Measurements from ENCODE around the gene GPR12. TPM values are rescaled to one million over a fixed set of nuclear protein-coding genes. Genes with fewer than 3 reads are reported as not detected.

GPR12 gene, protein sequence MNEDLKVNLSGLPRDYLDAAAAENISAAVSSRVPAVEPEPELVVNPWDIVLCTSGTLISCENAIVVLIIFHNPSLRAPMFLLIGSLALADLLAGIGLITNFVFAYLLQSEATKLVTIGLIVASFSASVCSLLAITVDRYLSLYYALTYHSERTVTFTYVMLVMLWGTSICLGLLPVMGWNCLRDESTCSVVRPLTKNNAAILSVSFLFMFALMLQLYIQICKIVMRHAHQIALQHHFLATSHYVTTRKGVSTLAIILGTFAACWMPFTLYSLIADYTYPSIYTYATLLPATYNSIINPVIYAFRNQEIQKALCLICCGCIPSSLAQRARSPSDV
- total RNA-seq = not detected
- long read RNA-seq = 0 reads

DNA sequence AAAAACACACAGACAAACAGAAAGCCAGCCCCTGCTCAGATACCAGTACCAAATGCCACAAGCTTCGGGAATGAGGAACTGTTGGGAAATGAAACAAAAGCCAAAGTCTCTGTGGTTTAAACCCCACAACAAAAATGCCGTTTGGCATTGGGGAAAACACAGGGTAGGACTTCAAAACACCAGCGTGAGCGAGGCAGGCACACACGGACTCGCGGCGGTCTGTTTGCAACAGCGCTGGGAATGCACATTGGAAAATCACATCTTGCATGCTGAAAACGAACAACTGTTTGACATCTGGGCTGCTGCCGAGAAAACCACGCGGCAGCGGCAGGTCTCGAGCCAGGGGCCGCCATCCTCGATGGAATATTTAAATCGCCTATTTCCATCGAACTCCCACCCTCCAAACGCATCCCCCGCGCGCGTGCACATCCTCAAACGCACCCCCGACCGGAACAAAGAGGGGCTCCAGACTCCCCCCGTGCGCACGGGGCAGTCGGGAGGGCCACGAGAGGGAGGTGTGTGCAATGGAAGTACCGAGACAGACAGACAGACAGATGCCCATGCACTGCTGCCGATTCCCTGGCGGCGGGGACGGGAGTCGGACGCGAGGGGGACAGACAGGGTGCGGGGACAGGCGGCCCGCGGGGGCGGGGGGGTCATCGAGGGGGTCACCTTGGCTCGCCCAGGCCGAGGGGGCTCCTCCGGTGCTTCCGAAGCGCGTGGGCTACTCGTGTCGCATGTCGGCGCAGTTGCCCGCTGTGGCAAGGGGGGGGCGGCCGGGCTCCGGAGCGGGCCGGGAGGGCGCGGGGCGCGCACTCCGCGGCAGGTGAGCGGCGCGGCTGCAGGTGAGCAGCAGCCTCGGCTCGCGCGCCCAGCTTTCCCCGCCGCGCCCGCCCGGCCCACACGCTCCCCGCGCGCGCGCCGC, at the start of gene GPR12:
Gene GPR12, minus strand, starts transcription at position 880 of the 925 bp plus-strand sequence. CDS start 959 bp downstream, outside the sequence.
- intact Hi-C loops (cut with DNase I) = no loop called here
- no peak for DNase-seq (ENCODE audit: low spot score)

DNA sequence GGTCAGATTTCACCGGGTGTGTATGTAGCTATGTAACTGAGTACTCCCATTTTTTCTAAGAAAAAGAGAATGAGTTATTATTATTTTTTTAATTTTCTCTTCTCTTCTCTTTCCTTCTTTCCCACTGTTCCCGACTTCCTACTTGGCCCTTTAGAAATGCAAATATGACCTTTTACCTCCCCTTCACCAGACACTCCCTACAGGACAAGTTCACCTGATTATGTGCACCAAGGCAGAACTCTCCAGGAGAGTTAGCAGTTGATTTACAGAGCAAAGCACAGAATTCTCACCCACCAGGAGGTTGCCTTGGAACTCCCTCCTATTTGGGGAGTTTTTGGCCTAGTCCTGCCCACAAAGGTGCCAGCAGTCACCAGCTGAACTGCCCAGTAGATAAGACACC, 49.5 kb upstream of the GPR12 start:
- intact Hi-C loops (cut with DNase I) = no loop called here
- no peak for DNase-seq (ENCODE audit: low spot score)

DNA sequence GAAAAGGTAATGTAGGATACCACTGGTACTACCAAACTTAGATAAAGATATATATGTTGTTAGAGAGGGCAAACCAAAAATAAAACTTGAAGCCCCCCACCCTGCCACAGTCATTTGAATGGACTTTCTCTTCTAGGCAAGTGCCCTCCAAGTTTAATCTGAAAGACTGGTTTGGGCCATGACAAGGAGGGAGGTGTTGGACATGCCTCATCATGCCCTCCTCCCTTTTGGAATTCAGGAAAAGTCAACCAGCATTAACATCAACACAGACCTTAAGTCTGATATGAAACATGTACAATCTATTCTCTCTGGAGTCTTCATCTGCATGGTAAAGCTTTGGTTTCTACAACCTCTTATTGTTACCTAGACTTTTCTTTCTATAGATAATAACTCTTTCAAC, 46.3 kb upstream of the GPR12 start:
- DNase-seq (ENCODE audit: low spot score) = no peak
- intact Hi-C loops (cut with DNase I) = no loop called here

DNA sequence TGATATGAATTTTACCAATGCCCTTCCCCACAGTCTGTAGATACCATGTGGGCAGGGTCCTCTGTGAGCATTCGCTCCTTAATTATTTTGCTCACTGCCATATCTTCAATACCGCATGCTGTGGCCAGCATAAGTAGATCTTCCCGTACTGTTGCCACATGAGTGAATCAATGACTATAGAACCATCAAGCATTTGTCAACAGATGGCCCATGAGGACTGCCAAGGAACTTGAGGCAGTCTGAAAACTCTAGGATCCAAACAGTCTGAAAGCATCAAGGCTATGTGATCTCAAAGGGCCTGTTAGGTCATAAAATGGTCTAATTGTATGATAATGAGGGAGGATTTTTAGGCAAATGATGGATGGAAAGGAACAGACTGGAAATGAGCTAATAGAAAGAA, 27.4 kb upstream of the GPR12 start:
- DNase-seq (ENCODE audit: low spot score) = no peak
- intact Hi-C loops (cut with DNase I) = no loop called here

DNA sequence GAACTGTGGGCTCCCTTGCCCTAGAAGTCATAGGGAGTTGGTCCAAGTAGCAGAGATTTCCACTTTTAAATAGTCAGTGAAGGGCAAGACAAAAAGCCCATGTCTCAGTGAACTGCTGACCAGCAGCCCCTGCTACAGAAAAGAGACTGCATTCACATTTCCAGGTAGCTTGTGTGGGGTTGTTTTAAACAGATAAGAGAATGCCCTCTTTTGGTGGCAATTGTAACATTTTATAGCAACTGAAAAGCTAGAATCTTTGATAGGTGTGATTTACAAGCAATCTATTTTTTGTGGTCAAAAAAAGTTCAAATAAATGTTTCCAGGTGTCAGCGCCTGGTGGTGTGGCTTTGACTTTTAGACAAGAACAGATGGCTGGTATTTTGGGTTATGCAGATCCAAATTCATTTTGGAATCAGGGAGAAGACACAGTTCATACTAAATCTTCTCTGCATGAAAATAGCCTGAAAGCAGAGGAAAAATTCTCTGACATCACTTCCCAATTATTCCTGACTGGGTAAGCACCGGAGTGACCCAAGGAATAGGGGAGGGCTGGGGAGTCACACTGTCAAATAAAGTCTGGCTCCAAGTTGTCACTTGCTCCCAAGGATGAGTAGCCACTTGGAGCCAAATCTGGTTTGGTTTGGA, 26.2 kb upstream of the GPR12 start:
- intact Hi-C loops (cut with DNase I) = no loop called here
- no peak for DNase-seq (ENCODE audit: low spot score)

DNA sequence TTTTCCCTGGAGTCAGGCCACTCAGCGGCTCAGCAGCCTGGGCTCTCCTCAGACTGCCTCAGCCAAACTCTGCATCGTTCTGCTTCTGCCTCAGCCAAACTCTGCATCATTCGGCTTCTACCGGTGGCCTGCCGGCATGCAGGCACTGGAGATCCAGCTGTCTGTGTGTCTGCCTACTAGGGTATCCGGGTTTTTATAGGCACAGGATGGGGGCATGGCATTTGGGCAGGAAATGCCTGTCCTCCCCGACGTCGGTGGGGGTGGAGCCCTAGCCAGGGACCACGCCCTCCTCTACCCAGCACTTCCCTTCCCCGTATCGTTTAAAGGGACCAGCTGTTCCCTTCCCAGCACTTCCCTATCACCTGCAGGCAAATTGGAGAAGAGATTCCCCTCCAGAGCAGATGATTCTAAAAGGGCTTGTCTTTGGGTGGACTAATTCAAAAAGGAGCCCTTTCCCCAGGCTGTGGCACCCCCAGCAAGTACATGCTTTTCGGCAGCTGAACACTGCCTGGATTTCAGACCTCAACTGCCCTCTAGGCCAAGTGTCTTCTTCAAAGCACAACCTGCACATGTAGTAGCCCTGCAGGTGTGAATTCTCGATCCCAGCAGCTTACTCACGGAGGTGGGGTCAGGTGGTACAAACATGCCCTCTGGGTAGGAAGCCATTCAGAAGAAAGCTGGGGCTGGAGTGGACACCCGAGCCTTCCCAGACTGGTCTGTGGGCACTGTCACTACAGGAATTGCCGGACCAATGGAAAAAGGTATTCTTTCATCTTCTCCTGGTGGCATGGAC, 25.4 kb upstream of the GPR12 start:
- intact Hi-C loops (cut with DNase I) = no loop called here
- DNase-seq (ENCODE audit: low spot score) = no peak

DNA sequence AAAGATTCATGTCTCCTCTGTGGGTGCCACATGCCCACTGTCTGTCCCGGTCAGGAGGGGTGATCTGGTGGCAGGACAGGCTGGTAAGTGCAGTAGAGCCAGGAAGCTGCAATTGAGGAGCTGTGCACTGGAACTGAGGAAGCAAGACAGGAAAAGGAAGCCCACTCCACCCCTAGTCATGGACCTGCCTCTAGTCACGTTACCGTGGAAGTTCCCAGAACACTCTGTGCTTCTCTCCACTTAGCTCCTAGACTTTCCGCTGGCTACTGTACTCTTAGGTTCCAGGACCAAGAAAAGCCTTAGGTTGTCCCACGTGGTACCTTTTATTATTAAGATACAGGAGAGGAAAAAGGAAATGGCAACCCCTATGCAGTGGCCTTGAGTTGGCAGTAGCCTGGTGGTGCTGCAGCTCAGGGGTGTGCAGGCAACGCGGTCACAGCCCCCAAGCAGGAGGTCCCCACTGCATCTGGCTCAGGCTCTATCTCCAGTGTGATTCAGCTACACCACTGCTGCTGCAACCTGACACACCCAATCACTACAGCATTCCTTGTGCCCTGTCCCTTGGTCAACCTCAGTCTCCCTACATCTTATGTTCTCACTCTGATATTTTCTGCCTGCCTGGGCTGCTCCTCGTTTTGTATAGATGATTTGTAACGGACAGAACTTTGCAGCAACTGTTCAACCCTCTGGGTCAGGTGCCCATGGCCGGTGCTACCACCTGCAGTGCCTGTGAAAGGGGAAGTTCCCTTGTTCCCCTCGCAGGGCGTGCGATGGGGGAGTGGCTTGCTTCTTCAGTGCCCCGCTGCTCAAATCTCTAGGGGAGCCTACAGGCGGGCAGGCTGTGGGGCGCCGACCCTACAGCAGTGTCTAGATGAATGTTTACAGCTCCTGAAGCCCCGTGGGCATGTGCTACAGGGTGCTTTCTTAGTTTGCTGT, 24.4 kb upstream of the GPR12 start:
- intact Hi-C loops (cut with DNase I) = no loop called here
- no peak for DNase-seq (ENCODE audit: low spot score)

DNA sequence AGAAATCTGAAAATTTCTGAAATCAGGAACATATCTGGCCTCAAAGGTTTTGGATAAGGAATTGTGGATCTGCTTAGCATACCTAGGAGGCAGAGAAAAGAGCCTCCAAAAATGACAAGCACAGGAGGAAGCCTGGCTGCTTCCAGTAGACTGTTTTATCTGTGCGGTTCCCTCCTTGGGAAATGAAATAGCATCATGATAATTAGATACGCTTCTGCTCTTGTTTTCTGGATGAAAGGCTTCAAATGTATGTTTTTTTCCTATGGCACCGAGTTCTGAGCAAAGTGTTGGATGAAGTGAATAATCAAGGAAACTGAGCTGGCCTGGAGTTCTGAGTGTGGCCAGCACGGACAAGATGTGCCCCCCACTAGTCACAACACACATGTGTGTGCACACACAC, 19.8 kb upstream of the GPR12 start:
- DNase-seq (ENCODE audit: low spot score) = no peak
- intact Hi-C loops (cut with DNase I) = no loop called here

DNA sequence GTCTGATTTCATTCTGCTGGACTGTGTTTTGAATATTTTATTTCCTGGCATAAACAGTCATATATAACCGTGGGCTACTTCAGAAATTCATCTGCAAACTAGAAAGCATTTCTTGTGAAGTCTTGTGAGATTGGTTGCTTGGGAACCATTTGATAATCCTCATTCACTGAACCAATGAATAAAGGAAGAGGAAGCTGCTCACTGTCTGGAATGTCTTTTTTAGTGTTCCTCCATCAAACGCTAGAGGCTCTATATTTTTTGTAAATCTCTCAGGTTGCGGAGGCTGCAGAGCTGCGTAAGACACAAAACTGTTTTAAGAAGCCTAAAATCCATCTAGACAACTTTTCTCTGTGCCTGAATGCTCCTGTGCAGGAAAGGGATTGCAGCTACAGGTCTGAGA, 18.7 kb upstream of the GPR12 start:
- DNase-seq (ENCODE audit: low spot score) = no peak
- intact Hi-C loops (cut with DNase I) = no loop called here

DNA sequence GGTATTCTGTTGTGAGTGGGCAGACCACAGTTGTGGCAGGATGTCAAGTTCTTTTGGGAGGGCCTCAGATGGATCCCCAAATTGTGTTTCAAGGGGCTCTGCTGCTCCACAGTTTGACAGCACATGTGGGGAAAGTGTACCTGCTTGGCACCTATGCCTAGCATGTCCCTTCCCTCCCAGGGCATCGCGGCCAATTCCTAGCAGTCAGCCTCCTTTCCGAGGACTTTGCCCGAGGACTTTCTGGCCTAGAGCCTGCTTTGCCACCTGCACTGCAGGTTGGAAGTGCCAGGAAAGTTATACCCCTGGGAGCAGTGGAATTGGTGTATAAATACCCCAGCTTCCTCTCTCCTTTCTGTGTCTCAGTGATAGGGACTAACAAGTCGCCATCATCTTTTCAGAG, 11.9 kb upstream of the GPR12 start:
- intact Hi-C loops (cut with DNase I) = no loop called here
- DNase-seq (ENCODE audit: low spot score) = no peak

DNA sequence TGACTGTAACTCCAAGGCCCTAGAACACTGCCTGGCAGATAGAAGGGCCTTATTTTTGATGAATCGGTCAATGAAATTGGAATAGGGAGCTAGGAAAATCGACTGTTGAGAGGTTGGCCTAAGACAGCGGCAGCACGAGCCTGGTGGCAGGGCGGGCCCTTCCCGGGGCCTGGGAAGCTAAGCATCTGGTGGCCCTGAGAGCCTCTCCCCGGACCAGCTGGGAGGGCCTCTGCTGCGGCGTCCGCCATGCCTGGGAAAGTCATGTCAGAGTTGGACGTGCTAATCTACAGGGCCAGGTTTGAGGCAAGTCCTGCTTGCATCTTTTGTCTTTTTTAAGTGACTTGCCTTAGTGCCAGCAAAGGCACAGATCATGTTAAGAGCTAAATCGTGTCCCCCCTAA, 11.2 kb upstream of the GPR12 start:
- intact Hi-C loops (cut with DNase I) = no loop called here
- no peak for DNase-seq (ENCODE audit: low spot score)

DNA sequence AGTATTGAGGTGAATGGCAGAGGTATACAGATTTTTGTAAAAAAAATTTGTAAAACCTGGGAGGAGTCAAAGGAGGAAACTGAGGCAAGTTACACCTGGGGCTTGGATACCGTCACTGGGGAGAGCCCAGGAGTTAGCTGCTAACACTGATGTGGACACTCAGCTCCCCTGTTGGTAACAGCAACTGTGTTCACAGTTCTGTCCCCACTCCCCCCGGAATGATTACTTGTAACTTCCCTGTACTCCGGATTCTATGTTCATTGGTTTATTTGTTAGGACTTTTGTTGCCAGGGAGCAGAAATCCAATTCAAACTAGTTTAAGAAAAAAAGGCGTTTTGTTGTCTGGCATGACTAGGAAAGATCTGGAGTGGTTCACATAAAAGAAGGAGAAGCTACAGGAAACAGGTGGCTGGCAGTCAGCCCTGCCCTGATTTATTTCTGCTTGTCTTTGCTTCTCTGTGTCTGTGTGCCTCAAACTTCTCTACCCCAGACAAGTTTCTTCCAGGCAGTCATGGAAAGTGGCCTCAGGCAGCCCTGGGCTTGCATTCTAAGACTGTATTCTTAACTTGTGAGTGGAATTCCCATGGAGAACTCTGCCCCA, 2.3 kb upstream of the GPR12 start:
- DNase-seq (ENCODE audit: low spot score) = no peak
- intact Hi-C loops (cut with DNase I) = no loop called here

DNA sequence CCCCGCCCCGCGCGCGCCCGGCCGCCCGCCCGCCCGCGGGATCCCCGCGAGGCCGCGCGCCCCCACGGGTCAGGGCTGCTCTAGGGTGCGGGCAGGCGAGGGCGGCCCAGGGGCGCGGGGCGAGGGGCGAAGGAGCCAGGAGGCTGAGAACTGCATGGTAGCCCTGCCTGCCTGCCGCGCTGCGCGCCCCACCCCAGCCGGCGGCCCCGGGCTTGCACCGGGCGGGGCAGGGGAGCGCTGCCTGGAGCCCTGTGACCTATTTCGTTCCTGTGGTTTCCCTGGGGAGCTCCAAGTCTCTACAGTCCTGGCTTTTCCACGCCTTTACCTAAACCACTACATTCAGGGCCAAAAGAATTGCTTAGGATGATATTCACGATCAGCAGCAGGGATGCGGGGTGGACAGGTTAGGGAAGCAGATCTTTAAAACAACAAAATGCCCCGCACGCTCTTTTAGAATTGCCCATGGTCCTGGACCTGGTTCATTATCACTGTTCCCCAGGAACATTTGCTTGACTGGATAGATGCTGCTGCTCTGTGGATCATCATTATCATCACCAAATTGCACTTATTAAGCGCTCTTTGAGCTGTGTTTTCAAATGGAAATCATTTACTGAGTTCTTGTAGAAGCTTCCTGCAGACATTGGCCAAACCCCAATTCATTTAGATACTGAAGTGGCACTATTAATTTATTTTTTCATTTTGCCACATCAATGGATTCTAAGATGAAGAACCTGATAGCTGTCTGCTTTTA, 421 bp upstream of the GPR12 start:
- intact Hi-C loops (cut with DNase I) = no loop called here
- no peak for DNase-seq (ENCODE audit: low spot score)

DNA sequence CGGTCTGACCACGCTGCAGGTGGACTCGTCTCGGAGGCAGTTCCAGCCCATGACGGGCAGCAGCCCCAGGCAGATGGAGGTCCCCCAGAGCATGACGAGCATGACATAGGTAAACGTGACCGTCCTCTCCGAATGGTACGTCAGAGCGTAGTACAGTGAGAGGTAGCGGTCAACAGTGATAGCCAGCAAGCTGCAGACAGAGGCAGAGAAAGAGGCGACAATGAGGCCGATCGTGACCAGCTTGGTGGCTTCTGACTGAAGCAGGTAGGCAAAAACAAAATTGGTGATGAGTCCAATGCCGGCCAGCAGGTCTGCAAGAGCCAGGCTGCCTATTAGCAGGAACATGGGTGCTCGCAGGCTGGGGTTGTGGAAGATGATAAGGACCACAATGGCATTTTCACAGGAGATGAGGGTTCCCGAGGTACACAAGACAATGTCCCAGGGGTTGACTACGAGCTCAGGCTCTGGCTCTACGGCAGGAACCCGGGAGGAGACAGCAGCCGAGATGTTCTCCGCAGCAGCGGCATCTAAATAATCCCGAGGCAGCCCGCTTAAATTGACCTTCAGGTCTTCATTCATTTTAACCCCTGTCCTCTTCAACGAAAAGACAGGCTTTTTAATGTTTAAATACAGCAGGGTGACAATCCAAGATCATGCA, 1.2 kb downstream of the GPR12 start:
- intact Hi-C loops (cut with DNase I) = no loop called here
- DNase-seq (ENCODE audit: low spot score) = no peak

DNA sequence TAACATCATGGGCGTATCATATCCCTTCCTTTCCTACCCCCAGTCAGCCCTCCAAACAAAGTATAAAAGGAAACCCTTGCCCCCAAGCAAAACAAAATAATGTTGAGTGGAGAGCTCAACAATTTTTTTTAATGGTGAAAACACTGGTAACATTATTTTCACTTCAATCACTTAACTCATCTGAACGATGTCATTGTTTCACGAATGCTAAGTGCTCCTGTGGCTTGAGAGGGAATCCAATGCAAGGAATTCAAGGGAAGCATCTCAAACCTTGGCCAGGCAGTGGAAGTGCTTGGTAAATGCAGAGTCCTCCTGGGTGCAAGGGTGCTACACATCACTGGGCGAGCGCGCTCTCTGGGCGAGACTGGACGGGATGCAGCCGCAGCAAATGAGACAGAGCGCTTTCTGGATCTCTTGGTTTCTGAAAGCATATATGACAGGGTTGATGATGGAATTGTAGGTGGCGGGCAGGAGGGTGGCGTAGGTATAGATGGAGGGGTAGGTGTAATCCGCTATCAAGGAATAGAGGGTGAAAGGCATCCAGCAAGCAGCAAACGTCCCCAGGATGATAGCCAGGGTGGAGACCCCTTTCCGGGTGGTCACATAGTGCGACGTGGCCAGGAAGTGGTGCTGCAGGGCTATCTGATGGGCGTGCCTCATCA, 2.0 kb downstream of the GPR12 start:
- intact Hi-C loops (cut with DNase I) = no loop called here
- no peak for DNase-seq (ENCODE audit: low spot score)

DNA sequence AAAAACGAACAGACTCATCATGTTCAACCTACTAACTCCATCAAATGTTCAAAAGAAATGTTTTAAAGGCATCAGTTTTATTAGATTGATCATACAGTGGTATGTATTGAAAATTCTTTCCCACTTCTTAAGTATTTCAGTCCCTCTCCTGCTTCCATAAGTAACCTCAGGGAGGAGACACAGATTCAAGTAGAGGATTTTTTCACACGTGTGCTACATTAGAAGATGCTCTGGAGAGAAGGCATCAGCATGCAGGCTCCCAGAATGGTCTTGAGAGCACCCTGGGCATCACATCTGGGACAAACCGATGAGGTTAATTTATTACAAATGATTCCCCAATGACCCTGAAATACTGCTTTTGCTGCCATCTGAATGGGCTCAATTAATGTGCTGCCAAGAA, 3.6 kb downstream of the GPR12 start:
- DNase-seq (ENCODE audit: low spot score) = no peak
- intact Hi-C loops (cut with DNase I) = no loop called here

DNA sequence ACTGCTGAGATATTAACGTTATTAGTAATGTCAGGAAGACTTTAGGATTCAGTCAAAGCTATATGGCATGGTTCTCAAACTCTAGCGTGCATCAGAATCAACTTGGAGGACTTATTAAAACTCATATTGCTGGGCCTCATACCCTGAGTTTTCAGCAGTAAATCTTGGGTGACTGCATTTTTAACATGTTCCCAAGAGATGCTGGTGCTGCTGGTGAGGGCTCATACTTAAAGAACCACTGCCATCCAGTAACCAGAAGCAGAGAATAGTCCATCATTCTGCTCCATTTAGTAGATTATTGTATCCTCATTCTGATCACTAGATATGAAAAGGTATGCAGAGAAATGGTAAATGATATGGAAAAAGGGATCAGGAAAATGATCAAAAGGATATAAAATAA, 7.9 kb downstream of the GPR12 start:
- intact Hi-C loops (cut with DNase I) = no loop called here
- no peak for DNase-seq (ENCODE audit: low spot score)
